Nephron (organoid): ENCODE measurements around the gene FOXD1.

ENCODE experiments used
- H3K27ac Mint-ChIP-seq, 3 experiments: 2 replicates each; pipeline ENCODE4 v1.8.0; 2020; ENCODE audit warnings: mixed read lengths in 3 of 3, mild to moderate bottlenecking in 2 of 3, moderate library complexity in 1 of 3
- H3K27me3 Mint-ChIP-seq: 2 replicates; pipeline ENCODE4 v1.8.0; 2021; ENCODE audit warnings: low read depth, mild to moderate bottlenecking, moderate library complexity, mixed read lengths
- H3K36me3 Mint-ChIP-seq: 2 replicates; pipeline ENCODE4 v1.8.0; 2020; ENCODE audit warnings: low read depth, mixed read lengths
- H3K4me1 Mint-ChIP-seq: 2 replicates; pipeline ENCODE4 v1.8.0; 2020; ENCODE audit warnings: mixed read lengths
- H3K4me3 Mint-ChIP-seq, 3 experiments: 2 replicates each; pipeline ENCODE4 v1.8.0; 2020; ENCODE audit warnings: mild to moderate bottlenecking in 3 of 3, mixed read lengths in 3 of 3, moderate library complexity in 2 of 3
- H3K9me3 Mint-ChIP-seq: 2 replicates; pipeline ENCODE4 v1.8.0; 2020; ENCODE audit warnings: mixed read lengths
- CTCF ChIP-seq, 3 experiments: fragments of 200-600 bp; sonication (generic); IDR thresholded peaks; one replicate each; pipeline ENCODE4 v1.5.0; 2021; ENCODE audit warnings: antibody characterized with exemption in 3 of 3; ENCODE audit not compliant: unreplicated experiment in 3 of 3

Gene FOXD1

DNA sequence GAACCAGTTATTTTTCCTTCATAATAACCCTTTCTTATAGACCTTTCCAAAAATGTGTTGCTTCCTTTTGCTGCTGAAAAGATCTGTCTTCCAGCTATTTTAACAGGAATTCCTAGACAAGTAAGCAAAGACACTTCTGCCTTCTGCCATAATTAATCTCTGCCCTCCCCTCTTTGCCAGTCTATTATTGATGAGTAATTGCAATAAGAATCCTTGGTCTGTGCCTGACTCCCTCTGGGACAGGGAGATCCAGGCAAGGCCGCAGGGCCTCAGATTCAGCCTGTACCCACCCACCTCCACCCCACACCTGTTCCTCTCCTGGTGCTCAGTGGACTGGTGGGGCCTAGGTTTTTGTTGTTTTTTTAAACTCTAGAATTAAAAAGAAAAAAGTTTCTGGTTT, 8.3 kb downstream of the FOXD1 start:
- peaks cover 7% of the 10 kb centered on the region for H3K36me3 Mint-ChIP-seq
- H3K27ac Mint-ChIP-seq, result peak overlapping the region in 1 of 3 experiments; percentile 21
- no peak for TF ChIP-seq CTCF (IDR thresholded peaks at IDR 0.05; ENCODE audit: unreplicated experiment in 3 of 3)
- H3K9me3 Mint-ChIP-seq, result peaks cover 3% of the 10 kb centered on the region
- H3K4me1 Mint-ChIP-seq, result peaks cover 18% of the 10 kb centered on the region
- H3K4me3 Mint-ChIP-seq, result no peak overlapping the region
- H3K27me3 Mint-ChIP-seq, result peaks cover 98% of the 10 kb centered on the region

DNA sequence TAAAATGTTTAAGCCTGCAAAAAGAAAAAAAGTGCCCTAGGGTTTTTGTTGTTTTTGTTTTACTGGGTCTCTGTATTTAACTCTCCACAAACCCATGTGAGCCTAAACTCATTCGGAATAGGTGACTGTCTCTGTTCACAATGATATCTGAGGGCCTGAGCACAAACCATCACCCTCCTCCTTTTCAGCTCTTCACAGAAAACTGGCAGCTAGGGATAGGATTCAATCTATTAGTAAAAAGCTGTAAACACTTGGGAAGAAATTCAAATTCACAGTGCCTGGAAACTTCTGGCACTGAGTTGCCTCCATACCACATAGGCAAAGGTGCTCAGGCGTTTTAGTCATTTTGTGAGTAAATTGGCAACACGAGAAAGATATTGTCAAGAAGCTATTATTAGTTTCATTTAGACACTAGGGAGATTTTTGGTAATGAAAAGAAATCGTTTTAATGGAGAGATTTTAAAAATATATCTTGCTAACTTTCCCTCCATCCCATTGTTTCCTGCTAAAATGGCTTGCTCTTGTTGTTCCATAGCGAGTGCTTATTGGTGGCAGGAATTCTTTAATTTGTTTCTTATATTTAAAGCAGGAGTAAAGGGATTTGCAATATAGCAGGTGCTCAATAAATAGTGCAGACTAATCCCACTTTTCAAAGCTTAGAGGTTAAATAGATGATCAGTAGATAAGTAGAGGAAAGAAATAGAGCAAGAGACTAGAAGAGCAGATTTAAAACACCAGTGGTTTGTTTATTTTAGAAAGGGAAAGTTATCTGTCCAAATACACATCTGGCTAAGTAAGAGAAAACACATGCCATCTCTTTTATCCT, 9.7 kb downstream of the FOXD1 start:
- H3K36me3 Mint-ChIP-seq, result no peaks in the 10 kb centered on the region
- H3K4me3 Mint-ChIP-seq, result peak overlapping the region in 2 of 3 experiments; percentile 22 to 43
- H3K9me3 Mint-ChIP-seq, result no peaks in the 10 kb centered on the region
- H3K27ac Mint-ChIP-seq, result peak overlapping the region in 2 of 3 experiments; percentile 32 to 95
- TF ChIP-seq CTCF (IDR thresholded peaks at IDR 0.05; ENCODE audit: unreplicated experiment in 3 of 3), result no peak
- H3K4me1 Mint-ChIP-seq, result peaks cover 12% of the 10 kb centered on the region
- peaks cover 98% of the 10 kb centered on the region for H3K27me3 Mint-ChIP-seq

GRCh38 chr5:73437777-73438644, 10.6 kb downstream of the FOXD1 start:
- peak overlapping the region; percentile 59 to 95 (median 79) for H3K27ac Mint-ChIP-seq
- H3K27me3 Mint-ChIP-seq, result peaks cover 98% of the 10 kb centered on the region
- no peaks in the 10 kb centered on the region for H3K36me3 Mint-ChIP-seq
- peaks cover 12% of the 10 kb centered on the region for H3K4me1 Mint-ChIP-seq
- TF ChIP-seq CTCF (IDR thresholded peaks at IDR 0.05; ENCODE audit: unreplicated experiment in 3 of 3), result peak in 1 of 3 experiments; percentile 2
- H3K9me3 Mint-ChIP-seq, result no peaks in the 10 kb centered on the region
- H3K4me3 Mint-ChIP-seq, result peak overlapping the region; percentile 68 to 77 (median 75)

- H3K27me3 Mint-ChIP-seq, result peaks cover 98% of the 10 kb centered on the region
- peak overlapping the region; percentile 59 to 95 (median 79) for H3K27ac Mint-ChIP-seq
- peaks cover 12% of the 10 kb centered on the region for H3K4me1 Mint-ChIP-seq
- H3K9me3 Mint-ChIP-seq, result no peaks in the 10 kb centered on the region
- peak in 2 of 3 experiments; percentile 39 to 55 for TF ChIP-seq CTCF (IDR thresholded peaks at IDR 0.05; ENCODE audit: unreplicated experiment in 3 of 3)
- peak overlapping the region; percentile 76 to 77 (median 77) for H3K4me3 Mint-ChIP-seq
- H3K36me3 Mint-ChIP-seq, result no peaks in the 10 kb centered on the region
Observed at GRCh38 chr5:73437101-73437776, 11.3 kb downstream of the FOXD1 start.

DNA sequence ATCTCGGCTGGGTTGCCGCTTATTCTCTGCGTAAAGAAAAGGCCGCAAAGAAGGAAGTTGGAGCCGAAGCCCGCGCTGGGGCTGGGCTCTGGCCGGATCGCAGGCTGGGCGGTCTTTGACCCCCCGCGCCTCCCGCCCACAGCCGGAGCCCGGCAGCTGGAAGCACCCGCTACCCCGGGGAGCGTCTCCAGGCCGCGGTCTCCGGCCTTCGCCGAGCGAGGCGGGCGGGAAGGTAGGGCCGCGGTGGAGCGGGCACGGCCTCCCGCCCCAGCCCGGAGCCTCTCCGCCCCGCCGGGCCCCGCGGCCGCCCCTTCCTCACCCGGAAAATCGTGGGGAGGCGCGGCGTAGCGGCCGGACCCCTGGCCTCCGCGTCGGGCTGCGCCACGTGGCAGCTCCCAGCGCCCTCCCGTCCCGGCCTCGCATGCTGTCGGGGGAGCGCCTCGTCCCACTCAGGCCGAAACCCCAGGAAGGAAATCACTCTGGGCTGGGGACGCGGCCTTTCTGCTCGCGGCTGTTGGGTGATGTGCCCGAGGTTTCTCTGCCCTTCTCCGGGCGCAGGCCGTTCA, 12.0 kb downstream of the FOXD1 start:
- TF ChIP-seq CTCF (IDR thresholded peaks at IDR 0.05; ENCODE audit: unreplicated experiment in 3 of 3), result no peak
- Mint-ChIP-seq H3K4me3 (peak overlapping the region; percentile 76 to 77 (median 77)), H3K36me3 (no peaks in the 10 kb centered on the region), H3K4me1 (peaks cover 12% of the 10 kb centered on the region), H3K9me3 (no peaks in the 10 kb centered on the region), H3K27me3 (peaks cover 97% of the 10 kb centered on the region), H3K27ac (peak overlapping the region in 1 of 3 experiments; percentile 95)
